NCI-H2196 (cell line): ENCODE measurements around the gene USP12.
"Not testable (repeated sequence)": the region's sequence is repeated elsewhere in the genome, so short reads cannot be mapped to it uniquely, and the experiment has no call there.

Source experiments
- DNase-seq: peaks from one replicate; lab custom pipeline; 2025; ENCODE audit not compliant: unreplicated experiment; lab: John Stamatoyannopoulos, UW

USP12 gene

DNA sequence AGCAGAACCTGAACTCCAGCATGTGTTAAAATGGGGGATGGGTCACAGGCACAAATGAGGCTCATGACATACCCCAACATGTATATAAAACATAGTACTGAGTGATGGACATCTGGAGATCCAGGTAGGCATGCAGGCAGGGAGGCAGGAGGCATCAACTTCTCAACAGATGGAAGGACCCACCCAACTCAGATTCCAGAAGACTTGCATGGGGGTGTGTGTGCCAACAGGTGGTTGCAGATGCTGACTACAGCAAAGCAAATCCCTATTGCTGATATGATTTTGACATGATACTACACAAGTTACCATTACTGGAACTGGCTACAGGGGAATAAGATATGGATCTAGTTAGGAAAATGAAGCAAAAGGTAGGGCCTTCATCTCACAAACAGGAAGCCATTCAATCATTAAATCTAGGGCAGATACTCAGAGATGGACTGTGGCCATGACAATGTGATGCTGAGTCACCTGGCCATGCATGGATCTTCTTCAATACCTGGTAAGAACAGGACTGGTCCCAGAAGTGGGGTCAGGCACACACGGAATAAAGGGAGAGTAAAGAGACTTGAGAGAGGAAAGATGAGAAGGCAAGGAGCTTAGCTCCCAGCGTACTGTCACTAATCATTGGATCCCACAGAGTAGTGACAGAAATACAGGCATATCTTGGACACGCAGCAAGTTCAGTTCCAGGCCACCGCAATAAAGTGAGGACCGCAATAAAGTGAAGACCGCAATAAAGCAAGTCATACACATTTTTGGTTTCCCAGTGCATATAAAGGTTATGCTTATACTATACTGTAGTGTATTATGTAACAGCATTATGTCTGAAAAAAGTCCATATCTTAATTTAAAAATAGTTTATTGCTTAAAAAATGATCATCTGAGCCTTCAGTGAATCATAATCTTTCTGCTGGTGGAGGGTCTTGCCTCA, 91.3 kb downstream of the USP12 start:
- no peak for DNase-seq

DNA sequence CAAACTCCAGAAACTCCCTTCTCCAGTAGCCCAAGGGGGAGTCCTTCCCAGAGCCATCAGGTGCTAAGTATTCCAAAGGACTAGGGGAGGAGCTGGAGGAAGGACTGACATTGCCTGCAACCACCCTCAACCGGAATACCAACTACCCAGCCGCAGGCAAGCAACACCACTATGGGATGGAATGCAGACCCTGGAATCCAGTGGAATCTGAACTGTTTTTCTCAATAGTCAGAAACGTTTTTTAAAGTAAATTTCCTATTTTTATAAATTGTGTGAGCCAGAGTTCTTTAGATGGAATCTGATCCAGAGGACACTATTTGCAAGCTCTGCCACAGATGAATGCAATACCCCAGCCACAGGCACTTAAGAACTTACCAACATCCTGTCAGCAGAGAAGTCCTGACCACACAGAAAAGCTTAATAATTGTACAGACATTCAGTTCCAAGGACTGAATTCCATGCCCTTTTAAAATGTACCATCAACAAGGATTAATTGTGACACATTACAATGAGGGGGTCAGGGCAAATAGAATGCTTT, 92.1 kb downstream of the USP12 start:
- no peak for DNase-seq

DNA sequence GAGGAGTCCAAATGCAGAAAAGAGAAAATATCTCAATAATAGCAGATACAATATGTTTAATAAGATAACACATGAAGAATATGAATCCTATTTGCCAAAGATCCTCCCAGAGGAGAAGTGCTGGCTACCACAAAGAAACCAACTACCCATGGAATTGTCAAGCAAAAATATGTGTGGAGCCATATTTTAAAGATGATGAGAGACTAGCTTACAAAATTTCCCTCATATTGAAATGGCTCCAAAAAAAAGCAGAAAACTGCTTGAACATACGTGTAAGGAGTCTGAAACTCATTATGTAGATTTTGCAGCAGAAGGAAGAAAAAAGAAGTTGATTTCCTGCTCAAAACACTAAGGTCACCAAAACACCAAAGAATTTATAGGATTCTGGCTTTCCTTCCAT, 94.2 kb downstream of the USP12 start:
- no peak for DNase-seq

- no peak for DNase-seq
Observed at GRCh38 chr13:27076421-27076820, 95.2 kb downstream of the USP12 start.

DNA sequence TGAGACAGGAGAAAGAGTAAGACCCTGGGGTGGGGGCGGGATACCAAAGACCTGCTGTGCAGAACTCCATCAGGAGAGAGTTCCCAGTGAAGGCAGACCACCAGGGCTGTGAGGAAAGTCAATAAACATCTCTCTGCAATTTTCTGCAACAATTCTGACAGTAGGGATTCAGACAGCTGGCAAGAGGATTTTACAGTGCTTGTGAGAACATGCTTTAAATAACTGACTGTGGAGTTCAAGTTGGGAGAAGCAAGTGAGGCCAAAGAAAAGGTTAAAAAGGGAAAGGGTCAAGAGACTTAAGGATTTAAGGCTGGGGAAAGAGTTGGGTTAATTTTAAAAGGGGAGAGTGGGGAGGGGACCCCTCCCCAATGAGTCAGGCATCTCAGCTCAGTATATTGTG, 98.4 kb downstream of the USP12 start:
- no peak for DNase-seq

DNA sequence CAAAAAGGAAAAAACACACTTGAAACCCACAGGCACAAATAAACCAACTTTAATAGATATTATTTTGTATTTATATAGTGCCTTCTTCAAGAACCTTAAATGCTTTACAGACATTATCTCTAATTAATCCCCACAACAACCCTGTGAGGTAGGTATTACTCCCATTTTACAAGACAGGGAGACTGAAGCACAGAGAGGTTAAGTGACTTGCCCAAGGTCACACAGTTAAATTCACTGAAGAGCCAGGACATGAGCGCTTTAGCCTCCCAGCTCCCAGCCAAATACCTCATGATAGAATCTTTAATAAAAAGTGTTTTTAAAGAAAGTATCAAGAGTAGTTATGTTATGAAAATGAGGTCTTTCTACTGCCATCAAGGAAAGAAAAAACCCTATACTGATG, 105.5 kb downstream of the USP12 start:
- not testable (repeated sequence) for DNase-seq

- no peak for DNase-seq
Observed at GRCh38 chr13:27065582-27065981, 106.0 kb downstream of the USP12 start.

DNA sequence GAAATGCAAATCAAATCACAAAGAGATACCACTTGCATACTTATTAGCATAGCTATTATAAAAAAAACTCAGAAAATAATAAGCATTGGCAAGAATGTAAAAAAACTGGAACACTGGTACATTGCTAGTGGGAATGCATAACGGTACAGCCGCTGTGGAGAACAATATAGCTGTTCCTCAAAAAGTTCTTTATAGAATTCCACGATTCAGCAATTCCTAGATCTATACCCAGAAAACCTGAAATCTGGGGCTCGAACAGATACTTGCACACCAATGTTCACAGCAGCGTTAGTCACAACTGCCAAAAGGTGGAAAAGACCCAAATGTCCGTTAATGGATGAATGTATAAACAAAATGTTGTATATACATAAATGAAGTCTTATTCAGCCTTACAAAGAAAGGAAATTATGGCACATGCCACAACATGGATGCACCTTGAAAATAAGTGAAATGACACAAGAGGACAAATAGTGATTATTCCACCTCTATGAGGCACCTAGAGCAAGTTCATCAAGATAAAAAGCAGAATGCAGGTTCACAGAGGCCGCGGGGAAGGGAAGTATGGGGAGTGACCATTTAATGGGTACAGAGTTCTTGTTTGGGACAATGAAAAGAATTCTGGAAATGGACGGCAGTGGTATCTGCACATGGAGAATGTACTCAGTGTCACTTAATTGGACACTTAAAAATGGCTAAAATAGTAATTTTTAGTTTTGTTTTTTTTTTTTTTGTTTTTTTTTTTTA, 107.2 kb downstream of the USP12 start:
- no peak for DNase-seq

- DNase-seq: no peak
Observed at GRCh38 chr13:27057817-27058216, 113.8 kb downstream of the USP12 start.

DNA sequence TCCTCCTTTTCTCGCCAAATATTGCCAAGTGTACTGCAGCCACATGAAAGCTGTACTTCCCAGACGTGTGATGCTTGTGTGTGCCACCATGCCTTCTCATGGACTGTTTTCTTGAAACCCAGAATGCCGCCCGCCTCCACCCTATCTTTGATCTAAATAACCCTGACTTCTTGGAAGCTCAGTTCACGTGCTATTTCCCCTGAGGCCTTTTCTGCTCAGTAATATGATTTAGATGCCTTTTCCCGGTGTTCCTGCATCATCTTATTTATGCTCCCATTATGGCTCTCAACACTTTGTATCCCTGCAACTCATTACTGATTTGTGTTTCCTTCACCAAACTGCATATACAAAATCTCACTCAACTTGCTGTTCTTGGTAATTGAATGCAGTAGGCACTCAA, 116.1 kb downstream of the USP12 start:
- DNase-seq: no peak

DNA sequence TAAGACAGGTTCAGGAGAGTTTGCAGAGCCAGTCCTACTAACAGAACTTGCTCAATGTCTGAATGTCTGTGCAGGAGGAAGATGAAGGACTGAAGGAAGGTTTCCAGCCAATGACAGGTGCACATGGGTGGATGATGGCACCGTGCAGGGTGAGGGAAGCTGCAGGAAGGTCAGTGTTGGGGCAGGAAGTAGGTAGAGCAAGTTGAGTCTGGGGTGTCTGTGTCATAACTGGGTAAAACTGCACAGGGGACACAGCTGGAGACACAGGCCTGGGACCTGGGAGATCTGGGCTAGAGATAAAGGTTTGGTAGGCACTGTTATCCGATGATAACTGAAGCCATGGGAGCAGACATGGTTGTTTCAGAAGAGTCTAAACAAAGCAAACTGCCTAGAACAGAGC, 116.9 kb downstream of the USP12 start:
- DNase-seq: no peak

- no peak for DNase-seq
Observed at GRCh38 chr13:27053902-27054595, 117.6 kb downstream of the USP12 start.

DNA sequence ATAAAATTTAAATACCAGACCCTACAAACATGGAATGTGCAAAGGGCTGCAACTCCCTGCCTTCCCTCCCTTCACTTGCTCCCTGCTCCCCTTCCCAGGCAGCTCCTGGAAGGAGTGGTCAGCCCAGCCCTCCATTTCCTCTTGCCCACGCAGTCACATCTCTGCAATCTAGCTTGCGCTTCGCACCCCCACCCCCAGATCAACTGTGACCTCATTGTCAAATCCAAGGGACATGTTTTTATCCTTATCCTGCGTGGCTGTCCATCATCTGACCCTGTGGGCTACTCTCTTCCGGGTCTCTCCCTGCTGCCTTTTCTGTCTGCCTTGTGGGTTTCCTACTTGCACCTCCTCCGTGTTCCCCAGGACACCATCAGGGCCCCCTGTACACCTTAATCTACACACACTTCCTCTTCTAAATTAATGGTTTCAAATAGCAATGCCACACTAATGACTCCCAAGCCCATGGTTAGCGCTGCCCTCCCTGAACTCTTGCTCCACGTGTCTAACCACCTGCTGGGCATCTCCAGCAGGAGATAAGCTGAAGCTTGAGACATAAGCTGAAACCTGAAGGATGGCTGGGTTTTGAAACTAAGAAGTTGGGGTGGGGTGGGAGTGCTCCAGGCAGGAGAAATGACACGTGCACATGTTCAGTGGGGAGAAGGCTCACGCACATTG, 118.3 kb downstream of the USP12 start:
- DNase-seq: no peak

GRCh38 chr13:27052551-27053208, 118.9 kb downstream of the USP12 start:
- no peak for DNase-seq

DNA sequence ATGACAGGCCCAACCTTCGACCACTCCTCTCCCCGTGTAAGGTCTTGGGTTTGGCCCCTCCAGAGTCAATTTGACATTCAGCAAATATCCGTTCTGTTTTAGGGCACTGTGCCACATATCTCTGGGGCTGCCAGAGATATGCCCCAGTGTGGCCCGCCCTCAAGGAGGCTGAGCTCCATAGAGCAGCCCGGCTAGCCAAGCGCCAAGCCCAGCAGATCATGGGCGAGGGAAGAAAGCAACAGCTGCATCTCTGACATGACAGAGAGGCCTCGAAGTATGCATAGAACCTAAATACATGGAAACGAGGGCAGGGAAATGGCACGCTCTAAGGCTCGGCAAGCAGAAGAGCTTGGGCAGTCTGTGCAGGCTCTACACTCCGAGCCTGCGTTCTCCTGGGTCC, 124.5 kb downstream of the USP12 start:
- DNase-seq: no peak

DNA sequence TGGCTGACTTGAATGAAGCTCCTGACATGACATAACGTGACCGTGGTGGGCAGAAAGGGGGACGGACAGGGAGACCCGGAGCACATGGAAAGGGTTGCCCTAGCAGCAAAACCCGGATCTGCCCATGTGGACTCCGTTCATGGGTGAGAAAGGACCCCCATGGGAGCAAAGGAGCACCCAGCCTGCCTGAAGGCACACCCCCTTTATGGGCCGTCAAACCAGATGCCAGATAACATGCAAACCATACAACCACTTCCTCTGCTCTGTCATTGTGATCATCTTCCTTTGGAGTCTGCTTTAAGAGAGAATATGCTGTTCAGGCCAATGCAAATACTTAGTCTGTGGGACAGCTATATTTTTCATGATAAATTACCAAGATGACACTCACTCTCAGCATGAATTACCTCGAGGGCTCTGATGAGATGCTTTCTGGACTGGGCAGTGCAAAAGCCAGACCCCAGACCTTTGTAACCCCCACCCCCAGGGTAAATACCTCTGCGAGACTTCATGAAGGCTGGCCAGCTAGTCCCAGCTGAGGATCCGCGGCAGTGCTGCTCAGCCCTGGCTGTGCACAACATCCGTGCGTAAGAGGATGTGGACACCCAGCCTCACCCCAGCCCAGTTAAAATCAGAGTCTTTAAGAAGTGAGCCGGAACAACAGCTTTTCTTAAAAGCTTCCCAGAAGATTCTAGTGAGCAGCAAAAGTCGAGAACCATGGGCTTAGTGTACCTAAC, 126.6 kb downstream of the USP12 start:
- DNase-seq: no peak

DNA sequence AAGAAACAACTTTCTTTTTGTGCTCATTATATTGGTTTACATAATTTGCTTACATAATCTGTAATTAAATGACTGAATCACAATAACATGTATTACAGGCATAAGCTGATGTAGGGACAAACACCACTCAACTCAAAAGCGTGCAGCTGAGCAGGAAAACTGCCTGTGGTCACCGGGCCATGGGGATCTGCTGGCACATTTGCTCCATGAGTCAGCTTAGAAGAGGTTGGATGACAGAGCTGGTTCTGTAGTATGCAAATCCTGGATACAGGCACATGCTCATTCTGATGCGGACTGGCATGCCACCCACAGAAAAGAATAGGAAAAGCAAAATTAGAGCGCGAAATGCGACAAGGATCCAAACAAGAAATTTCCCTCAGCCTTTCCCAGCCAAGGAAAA, 128.6 kb downstream of the USP12 start:
- peak; percentile 65 for DNase-seq

DNA sequence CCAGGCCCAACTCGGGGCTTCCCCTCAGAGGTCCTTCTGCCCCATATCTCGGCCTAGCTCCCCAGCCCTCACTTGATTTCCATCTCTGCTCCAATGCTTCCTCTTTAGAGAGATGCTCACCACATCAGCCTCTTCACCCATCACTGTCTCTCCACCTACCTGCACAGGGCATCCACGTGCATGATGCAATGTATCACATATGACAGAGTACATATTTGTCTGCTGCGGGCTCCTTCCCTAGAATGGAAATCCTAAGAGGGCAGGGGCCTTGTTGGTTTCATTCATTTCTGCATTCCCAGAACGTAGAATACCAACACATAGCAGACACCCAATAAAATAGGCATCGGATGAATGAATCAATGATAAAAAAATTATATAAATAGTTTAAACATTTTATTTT, 130.3 kb downstream of the USP12 start:
- DNase-seq: no peak

GRCh38 chr13:27040826-27041108, 130.8 kb downstream of the USP12 start:
- no peak for DNase-seq

GRCh38 chr13:27039171-27039701, 132.4 kb downstream of the USP12 start:
- DNase-seq: no peak
